ENCODE results near the gene MAFB. TPM values are rescaled to one million over a fixed set of nuclear protein-coding genes. Genes with fewer than 3 reads are reported as not detected.

Gene MAFB
- total and polyA plus RNA-seq, 9 of the 15 experiments (the other 6 are each of a cell fraction or from before 2014, with no cell fraction given) = 0.04 TPM; not detected in 8

- no peak for TF ChIP-seq FOS (IDR thresholded peaks at IDR 0.05; ENCODE audit: extremely low read depth, insufficient read length)
- TF ChIP-seq MYC (IDR thresholded peaks at IDR 0.05; ENCODE audit: low read depth, low read length) = no peak
- TF ChIP-seq MYC (CRISPR knock-in tag; IDR thresholded peaks at IDR 0.05; ENCODE audit: borderline replicate concordance, low read depth) = no peak
- no peak for TF ChIP-seq JUND (IDR thresholded peaks at IDR 0.05; ENCODE audit: borderline replicate concordance, low read depth, low read length)
- no peak for TF ChIP-seq JUND (tag; IDR thresholded peaks at IDR 0.05; ENCODE audit: borderline replicate concordance, low read depth, low read length)
These were observed 28.4 kb upstream of the MAFB start (continued) for GRCh38 chr20:40717343-40717865.

DNA sequence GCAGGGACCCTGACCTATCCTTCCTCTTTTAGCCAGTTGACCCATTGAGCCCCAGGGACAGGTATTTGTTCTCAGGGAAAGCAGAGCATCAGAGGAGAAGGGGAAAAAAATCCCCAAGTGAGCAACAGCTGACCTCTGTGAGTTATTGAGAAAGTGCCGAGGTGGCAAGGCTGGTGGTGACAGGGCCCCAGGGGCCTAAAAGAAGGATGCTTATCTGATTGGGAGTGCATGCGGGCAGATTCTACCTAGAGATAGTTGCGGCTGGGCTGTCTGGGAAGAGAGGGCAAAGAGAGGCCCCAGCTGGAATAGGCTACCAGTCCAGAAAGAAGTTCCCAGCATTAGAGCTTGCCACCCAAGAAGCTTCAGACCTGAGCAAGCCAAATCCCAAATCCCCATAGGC is 26.5 kb upstream of the MAFB start:
- H3K4me3 ChIP-seq = no peak overlapping the region

More for the DNA sequence above, 26.5 kb upstream of the MAFB start:
- no peaks in the 10 kb centered on the region for H3K36me3 ChIP-seq (ENCODE audit: control insufficient read depth, insufficient read depth, low read length)
- H3K27ac ChIP-seq (ENCODE audit: extremely low read depth, low read depth, low read length) = no peak overlapping the region
- no peaks in the 10 kb centered on the region for H3K79me2 ChIP-seq (ENCODE audit: control insufficient read depth, insufficient read depth, low read length)
- 0 out of 2 replicates have a peak, but pooled peaks cover 2% of the 10 kb centered on the region for H4K20me1 ChIP-seq (replicated peaks; ENCODE audit: control insufficient read depth, insufficient read depth, low read length)
- in situ Hi-C loops (cut with MboI) (no loop called here), intact Hi-C loops (cut with micrococcal nuclease) (no loop called here)
- WGBS (ENCODE audit: insufficient coverage, low coverage, missing lambda C conversion rate) = 0% methylated on average over 3 of the region's 3 CpGs
- H3K27me3 ChIP-seq (ENCODE audit: control insufficient read depth in 2 of 2, insufficient read depth in 2 of 2, low read length in 2 of 2) = peaks cover 34 to 48% of the 10 kb centered on the region in 2 experiments
- TF ChIP-seq ARNT (IDR thresholded peaks at IDR 0.05) = no peak
- no peak for TF ChIP-seq SRF (CRISPR knock-in tag; IDR thresholded peaks at IDR 0.05)
- no peak for TF ChIP-seq ZKSCAN3 (CRISPR knock-in tag; IDR thresholded peaks at IDR 0.05)
- TF ChIP-seq E2F3 (CRISPR knock-in tag; IDR thresholded peaks at IDR 0.05) = no peak
- no peak for TF ChIP-seq ZNF316 (IDR thresholded peaks at IDR 0.05)
- no peak for TF ChIP-seq CHD1 (IDR thresholded peaks at IDR 0.05; ENCODE audit: low read length)
- TF ChIP-seq E2F4 (CRISPR knock-in tag; IDR thresholded peaks at IDR 0.05; ENCODE audit: low read depth) = no peak
- no peak for TF ChIP-seq ZNF184 (CRISPR knock-in tag; IDR thresholded peaks at IDR 0.05)
- no peak for TF ChIP-seq NR3C1 (CRISPR knock-in tag; IDR thresholded peaks at IDR 0.05)
- H3K9me1 ChIP-seq (ENCODE audit: control insufficient read depth, insufficient read depth, low read length) = no peaks in the 10 kb centered on the region
- H2AFZ ChIP-seq (ENCODE audit: low read depth, low read length) = no peak overlapping the region
- no peak overlapping the region for H3K9ac ChIP-seq (ENCODE audit: insufficient read depth in 1 of 2, low read depth in 2 of 2, low read length in 2 of 2)
- H3K4me1 ChIP-seq (replicated peaks in 1 of 2; ENCODE audit: control insufficient read depth in 2 of 2, insufficient read depth in 2 of 2, low read length in 2 of 2) = no peaks in the 10 kb centered on the region
- no peak overlapping the region for H3K4me2 ChIP-seq (ENCODE audit: insufficient read depth, low read length)
- CTCF ChIA-PET (ENCODE audit: low intra/inter-chr PET ratio) = no interaction called here
- ATAC-seq = no peak
- no peaks in the 10 kb centered on the region for H3K9me3 ChIP-seq (replicated peaks; ENCODE audit: control insufficient read depth, insufficient read depth, low read depth, low read length)
- no peak for DNase-seq (ENCODE audit: extremely low read depth in 1 of 4, low spot score in 3 of 4)
- no peak for FAIRE-seq
- BruUV-seq (replicated peaks) = no TSS peak
- POLR2A ChIA-PET = no interaction called here
